K562 (cell line): ENCODE measurements around the gene DSCAM.

Source experiments
- BHLHE40 ChIP-seq: IDR thresholded peaks from 2 replicates; pipeline ENCODE4 v1.6.1; 2011; ENCODE audit warnings: low read length, improper control_type of control experiment
- CTCF ChIP-seq, 3 experiments: IDR thresholded peaks in 2 of 3; conservative IDR thresholded peaks in 1 of 3; 2 replicates each; pipeline ENCODE4 v1.5.1; 2011 to 2012; ENCODE audit warnings: low read length in 3 of 3, mild to moderate bottlenecking in 3 of 3, control low read depth in 2 of 3, improper control_type of control experiment in 1 of 3, inconsistent platforms in 1 of 3, low read depth in 1 of 3, mixed read lengths in 1 of 3, moderate library complexity in 1 of 3; ENCODE audit not compliant: insufficient read depth in 2 of 3
- GATA2 ChIP-seq: sonication (generic); formaldehyde crosslinking; IDR thresholded peaks from 2 replicates; pipeline ENCODE4 v1.4.0; 2020; ENCODE audit warnings: mild to moderate bottlenecking, missing genetic modification reagents
- HIVEP1 ChIP-seq: fragments of 250-450 bp; sonication (Bioruptor Pico); IDR thresholded peaks from 2 replicates; pipeline ENCODE4 v1.4.0; 2020; ENCODE audit warnings: mild to moderate bottlenecking
- PATZ1 ChIP-seq: fragments of 250-450 bp; sonication (Bioruptor Pico); IDR thresholded peaks from 2 replicates; pipeline ENCODE4 v1.5.0; 2020; ENCODE audit warnings: mild to moderate bottlenecking, borderline replicate concordance
- ZFX ChIP-seq: sonication (generic); formaldehyde crosslinking; IDR thresholded peaks from 2 replicates; pipeline ENCODE4 v1.8.0; 2022; ENCODE audit warnings: mild to moderate bottlenecking, missing genetic modification reagents, moderate library complexity

- TF ChIP-seq CTCF (IDR thresholded peaks at IDR 0.05 in 2 of 3, conservative IDR thresholded peaks at IDR 0.05 in 1 of 3; ENCODE audit: insufficient read depth in 2 of 3, low read depth in 1 of 3, low read length in 3 of 3): no peak
- no peak for TF ChIP-seq ZFX (CRISPR knock-in tag)
- no peak for TF ChIP-seq GATA2
- no peak for TF ChIP-seq BHLHE40
- TF ChIP-seq PATZ1 (CRISPR knock-in tag): no peak
- no peak for TF ChIP-seq HIVEP1 (CRISPR knock-in tag)
Observed at GRCh38 chr21:40337981-40338380, 509.0 kb downstream of the DSCAM start.
